Measurements from ENCODE around the gene SERPINA5.

DNA sequence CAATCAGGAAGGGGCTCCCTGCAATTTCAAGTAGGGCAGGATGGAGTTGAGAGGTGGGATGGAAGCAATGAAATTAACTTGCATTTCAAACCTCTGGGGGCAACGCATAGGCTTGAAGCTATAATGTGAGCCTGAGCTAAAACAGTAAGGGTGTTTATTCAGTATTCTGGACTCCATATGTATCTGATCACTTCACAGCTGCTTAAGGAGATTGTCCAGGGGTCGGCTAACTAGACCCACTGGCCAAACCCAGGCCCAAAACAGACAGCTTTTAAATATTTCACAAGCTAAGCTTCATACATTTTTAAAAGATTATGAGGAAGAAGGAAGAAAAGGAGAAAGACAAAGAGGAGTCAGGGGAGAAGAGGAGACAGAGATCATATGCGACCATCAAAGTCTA, 24.1 kb downstream of the SERPINA5 start:
- TF ChIP-seq, protein P1, sequence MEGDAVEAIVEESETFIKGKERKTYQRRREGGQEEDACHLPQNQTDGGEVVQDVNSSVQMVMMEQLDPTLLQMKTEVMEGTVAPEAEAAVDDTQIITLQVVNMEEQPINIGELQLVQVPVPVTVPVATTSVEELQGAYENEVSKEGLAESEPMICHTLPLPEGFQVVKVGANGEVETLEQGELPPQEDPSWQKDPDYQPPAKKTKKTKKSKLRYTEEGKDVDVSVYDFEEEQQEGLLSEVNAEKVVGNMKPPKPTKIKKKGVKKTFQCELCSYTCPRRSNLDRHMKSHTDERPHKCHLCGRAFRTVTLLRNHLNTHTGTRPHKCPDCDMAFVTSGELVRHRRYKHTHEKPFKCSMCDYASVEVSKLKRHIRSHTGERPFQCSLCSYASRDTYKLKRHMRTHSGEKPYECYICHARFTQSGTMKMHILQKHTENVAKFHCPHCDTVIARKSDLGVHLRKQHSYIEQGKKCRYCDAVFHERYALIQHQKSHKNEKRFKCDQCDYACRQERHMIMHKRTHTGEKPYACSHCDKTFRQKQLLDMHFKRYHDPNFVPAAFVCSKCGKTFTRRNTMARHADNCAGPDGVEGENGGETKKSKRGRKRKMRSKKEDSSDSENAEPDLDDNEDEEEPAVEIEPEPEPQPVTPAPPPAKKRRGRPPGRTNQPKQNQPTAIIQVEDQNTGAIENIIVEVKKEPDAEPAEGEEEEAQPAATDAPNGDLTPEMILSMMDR (conservative IDR thresholded peaks at IDR 0.05 in 1 of 2, IDR thresholded peaks at IDR 0.05 in 1 of 2; ENCODE audit: extremely low read depth in 1 of 2, insufficient read depth in 1 of 2, low read depth in 1 of 2, low read length in 2 of 2) = no peak
- no peak for TF ChIP-seq EZH2 (IDR thresholded peaks at IDR 0.05; ENCODE audit: borderline replicate concordance, low read length)

All from mammary epithelial cell (primary cell).